Neural cell (in vitro differentiated cells): ENCODE data around the gene POLR1A.

ENCODE experiments used
- TF ChIP-seq, protein P1 (sequence below): fragments of 450-650 bp; IDR thresholded peaks from 2 replicates; pipeline ENCODE4 v1.5.1; 2014; ENCODE audit warnings: antibody characterized with exemption, mild to moderate bottlenecking, moderate library complexity; ENCODE audit not compliant: poor library complexity, severe bottlenecking
- TF ChIP-seq, protein P2 (sequence below): IDR thresholded peaks from 2 replicates; pipeline ENCODE4 v1.6.1; 2012; ENCODE audit warnings: borderline replicate concordance

DNA sequence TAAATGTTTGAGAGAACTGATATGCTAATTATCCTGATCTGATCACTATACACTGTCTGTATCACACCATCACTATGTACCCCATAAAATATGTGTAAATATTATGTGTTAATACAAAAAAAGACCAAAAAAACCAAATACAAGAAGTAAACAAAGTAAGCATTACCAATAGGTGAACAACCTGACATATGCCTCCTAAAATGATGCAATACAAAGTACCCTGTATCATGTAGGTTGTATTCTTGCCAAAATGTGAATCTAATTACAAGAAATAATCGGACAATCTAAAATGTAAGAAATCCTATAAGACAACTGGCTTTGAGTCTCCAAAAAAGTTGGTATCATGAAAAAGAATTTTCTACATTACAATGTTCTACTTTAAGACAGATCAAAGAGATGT is 7.8 kb downstream of the POLR1A start:
- TF ChIP-seq, protein P1, sequence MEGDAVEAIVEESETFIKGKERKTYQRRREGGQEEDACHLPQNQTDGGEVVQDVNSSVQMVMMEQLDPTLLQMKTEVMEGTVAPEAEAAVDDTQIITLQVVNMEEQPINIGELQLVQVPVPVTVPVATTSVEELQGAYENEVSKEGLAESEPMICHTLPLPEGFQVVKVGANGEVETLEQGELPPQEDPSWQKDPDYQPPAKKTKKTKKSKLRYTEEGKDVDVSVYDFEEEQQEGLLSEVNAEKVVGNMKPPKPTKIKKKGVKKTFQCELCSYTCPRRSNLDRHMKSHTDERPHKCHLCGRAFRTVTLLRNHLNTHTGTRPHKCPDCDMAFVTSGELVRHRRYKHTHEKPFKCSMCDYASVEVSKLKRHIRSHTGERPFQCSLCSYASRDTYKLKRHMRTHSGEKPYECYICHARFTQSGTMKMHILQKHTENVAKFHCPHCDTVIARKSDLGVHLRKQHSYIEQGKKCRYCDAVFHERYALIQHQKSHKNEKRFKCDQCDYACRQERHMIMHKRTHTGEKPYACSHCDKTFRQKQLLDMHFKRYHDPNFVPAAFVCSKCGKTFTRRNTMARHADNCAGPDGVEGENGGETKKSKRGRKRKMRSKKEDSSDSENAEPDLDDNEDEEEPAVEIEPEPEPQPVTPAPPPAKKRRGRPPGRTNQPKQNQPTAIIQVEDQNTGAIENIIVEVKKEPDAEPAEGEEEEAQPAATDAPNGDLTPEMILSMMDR, result no peak
- TF ChIP-seq, protein P2, sequence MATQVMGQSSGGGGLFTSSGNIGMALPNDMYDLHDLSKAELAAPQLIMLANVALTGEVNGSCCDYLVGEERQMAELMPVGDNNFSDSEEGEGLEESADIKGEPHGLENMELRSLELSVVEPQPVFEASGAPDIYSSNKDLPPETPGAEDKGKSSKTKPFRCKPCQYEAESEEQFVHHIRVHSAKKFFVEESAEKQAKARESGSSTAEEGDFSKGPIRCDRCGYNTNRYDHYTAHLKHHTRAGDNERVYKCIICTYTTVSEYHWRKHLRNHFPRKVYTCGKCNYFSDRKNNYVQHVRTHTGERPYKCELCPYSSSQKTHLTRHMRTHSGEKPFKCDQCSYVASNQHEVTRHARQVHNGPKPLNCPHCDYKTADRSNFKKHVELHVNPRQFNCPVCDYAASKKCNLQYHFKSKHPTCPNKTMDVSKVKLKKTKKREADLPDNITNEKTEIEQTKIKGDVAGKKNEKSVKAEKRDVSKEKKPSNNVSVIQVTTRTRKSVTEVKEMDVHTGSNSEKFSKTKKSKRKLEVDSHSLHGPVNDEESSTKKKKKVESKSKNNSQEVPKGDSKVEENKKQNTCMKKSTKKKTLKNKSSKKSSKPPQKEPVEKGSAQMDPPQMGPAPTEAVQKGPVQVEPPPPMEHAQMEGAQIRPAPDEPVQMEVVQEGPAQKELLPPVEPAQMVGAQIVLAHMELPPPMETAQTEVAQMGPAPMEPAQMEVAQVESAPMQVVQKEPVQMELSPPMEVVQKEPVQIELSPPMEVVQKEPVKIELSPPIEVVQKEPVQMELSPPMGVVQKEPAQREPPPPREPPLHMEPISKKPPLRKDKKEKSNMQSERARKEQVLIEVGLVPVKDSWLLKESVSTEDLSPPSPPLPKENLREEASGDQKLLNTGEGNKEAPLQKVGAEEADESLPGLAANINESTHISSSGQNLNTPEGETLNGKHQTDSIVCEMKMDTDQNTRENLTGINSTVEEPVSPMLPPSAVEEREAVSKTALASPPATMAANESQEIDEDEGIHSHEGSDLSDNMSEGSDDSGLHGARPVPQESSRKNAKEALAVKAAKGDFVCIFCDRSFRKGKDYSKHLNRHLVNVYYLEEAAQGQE, result no peak
